PC-9 (cell line): ENCODE data around the gene MXRA8.

ENCODE experiments used
- CTCF ChIP-seq: fragments of 200-600 bp; sonication (generic); conservative IDR thresholded peaks from 2 replicates; pipeline ENCODE4 v1.6.1; 2017; ENCODE audit warnings: mixed run types, antibody characterized with exemption, mild to moderate bottlenecking, moderate library complexity
- EZH2 ChIP-seq: fragments of 200-600 bp; sonication (generic); IDR thresholded peaks from 2 replicates; pipeline ENCODE4 v1.8.0; 2017; ENCODE audit warnings: antibody characterized with exemption, low read depth

DNA sequence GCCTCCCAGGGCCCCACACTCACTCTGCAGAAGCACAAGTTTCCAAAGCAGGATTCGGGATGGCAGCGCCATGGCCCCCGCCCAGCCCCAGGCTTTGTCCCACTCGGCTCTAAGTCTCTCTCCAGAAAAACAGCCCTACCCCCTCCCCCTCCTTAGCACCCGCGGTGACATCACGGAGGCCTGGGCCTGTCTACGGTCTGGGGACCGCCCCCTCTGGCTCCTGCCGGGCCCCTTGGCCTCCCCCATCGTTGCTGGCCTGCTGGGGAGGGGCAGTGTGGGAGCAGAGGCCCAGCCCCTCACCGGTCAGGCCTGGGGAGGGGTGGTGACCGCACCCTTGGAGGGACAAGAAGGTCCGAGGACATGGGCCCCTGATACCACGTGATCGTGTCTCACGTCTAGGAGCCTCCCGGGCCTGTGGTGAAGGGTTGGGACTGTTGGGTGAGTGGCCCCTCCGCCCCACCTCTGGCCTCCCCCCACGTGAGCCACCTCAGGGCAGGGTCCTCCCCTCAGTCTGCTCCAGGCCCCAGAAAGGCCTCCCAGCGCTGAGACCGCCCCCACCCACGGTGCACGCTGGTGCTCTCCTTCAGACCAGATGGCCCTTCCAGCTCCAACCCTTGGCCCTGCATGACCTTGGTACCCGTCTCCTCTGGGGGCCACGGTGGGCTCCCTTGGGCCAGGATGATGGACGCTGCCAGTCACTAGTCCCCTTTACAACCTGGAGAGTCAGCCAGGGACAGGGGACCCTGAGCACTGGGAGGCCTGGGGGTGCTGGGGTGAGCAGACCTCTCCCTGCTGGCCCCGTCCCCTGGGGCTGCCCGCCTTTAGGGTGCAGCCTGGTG is at the start of gene MXRA8:
- TF ChIP-seq CTCF, result no peak
- TF ChIP-seq EZH2, result no peak
